Stimulated activated CD4-positive, alpha-beta T cell treated with anti-CD3 and anti-CD28 coated beads, Interleukin-15, amount 100 ng/mL, for 1 hour (primary cell): ENCODE results near the gene SPOCD1.

ENCODE experiments used
- DNase-seq, 2 donors: peaks; one replicate each; pipeline ENCODE4 v3.0.0-alpha.2; 2020; ENCODE audit warnings: low read depth in 1 of 2, low spot score in 1 of 2

Gene SPOCD1

DNA sequence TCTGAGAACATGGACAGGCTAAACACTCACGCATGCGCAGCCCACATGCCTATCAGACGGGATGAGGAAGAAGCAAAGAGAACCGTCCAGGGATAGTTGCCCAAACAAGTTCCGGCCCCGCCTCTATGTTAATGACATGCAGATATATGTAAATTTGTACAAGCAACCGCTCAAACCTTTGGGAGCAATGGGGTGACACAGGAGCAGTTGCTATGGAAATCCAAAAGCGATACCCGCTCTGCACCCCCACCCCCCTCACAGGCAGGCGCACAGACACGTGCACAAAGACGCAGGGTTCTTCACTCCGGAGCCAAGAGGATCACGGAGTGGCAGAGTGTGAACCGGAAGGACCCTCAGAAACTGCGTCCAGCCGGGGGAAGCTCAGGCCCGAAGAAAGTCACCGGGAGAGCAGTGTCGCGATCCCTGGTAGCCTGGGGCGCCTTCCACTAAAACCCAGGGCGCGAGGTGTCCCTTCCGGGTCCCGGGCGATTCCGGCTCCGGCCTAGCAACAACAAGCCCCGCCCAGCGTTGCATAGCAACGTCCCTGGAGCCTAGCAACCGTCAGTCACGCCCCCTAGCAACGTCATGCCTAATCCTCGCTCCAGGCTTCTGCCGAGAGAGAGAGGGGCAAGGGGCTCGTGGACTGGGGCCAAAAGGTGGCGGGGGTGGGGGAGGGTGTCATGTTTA, 27.5 kb downstream of the SPOCD1 start:
- peak; percentile 76 to 78 for DNase-seq

DNA sequence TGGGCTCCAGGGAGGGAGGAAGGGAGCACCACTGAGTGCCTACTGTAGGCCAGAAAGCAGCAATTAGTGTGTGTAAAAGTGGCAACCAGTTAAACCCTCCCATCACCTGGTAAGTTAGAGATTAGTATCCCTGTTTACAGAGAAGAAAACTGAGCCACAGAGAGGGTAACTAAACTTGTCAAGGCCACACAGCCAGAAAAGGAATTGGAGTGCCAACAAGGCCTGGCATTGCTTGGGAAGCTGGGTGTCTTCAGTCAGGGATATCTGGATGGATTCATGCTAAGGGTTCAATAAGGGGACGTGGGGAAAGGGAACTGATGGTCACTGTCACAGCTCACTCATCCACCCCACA, 28.1 kb downstream of the SPOCD1 start:
- no peak for DNase-seq

- DNase-seq, result no peak
Measured at GRCh38 chr1:31787261-31787660, 28.6 kb downstream of the SPOCD1 start.

GRCh38 chr1:31786366-31787060, 29.3 kb downstream of the SPOCD1 start:
- DNase-seq, result no peak

GRCh38 chr1:31785947-31786290, 29.9 kb downstream of the SPOCD1 start:
- DNase-seq, result no peak

DNA sequence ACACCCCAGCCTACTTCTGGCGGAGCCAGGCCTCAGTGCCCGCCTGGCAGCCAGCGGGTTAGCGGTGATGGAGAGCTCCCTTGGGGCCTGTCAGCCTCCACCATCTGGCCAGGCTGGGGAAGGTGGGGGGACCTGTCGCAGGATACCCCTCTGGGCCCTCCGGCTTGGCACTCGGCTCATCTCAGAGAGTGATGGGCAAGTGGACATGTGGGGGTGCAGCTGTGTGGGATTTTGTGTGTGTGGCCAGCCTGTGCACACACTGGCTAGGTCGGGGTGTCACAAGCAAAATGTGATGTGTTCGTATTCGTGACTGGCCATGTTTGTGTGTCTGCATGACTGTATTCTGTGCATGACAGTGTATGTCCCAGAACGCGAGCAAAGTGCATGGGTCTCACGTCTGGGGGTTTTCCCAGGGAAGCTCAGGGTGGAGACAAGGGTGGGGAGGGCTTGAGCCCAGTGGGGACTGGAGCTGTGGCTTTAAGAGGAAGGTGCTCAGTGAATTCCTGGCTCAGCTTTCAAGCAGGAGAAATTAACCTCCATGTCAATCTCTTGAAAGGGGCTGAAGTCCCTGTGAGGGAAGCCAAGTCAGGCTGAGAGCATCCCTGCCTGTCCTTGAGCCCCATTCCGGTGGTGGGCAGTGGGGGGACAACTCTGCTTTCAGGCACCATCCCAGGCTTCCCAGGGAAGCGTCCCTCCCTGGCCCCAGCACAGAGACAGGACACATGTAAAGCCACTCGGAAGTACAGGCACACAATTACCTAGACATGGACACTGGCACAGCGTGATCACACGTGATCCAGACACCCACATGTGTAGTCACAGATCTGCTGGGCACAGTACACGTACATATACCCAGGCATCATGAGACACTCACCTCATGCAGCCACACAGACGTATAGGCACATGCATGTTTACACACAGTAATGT, 30.5 kb downstream of the SPOCD1 start:
- DNase-seq, result no peak

DNA sequence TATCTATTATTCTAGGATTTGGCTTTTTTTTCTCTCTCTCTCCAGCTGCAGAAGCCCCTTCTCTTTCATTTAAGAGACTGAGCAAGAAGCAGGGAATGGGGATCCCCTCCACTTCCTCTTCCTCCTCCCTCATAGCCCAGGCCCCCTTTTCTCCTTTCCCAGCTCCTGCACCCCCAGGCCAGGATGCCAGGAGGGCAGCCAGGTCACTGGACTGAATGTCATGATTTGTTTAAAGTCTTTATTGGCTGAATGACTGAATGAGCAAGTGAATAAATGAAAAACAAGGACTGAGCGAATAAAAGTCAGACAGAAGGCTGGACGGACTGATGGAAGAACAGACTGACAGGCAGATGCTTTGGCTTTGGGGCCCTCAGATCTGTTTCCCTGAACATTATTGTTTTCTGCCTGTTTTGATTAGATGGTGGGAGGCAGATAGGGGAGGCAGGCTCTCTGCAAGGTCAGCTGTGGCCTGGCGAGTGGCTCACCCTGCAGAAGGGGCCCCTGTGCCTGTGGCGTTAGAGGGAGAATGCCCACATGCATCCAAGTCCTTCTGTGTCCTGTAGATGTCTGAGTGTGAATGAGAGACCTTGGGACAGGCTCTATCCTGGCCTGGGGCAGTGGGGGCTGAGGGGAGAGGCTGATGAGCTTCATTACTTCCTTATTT, 31.3 kb downstream of the SPOCD1 start:
- no peak for DNase-seq

DNA sequence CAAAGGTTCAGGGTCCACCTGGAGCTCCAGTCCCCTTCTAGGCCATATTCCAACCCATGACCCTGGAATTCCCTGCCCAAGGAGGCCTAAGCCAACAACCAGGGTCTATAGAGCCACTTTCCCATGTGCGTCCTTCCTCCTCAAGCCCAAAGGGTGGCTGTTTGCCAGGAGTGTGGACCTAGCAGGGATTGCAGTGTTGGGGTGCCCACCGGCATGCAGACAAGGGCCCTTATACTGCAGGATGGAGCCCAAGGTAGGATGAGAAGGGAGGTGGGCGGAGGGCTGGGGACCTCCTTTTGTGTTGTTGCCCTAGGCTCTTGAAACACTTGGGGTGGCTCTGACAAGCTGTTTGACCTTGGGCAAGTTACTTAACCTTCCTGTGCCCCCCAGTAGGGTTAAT, 32.0 kb downstream of the SPOCD1 start:
- DNase-seq, result no peak

GRCh38 chr1:31782421-31783410, 33.1 kb downstream of the SPOCD1 start:
- no peak for DNase-seq

DNA sequence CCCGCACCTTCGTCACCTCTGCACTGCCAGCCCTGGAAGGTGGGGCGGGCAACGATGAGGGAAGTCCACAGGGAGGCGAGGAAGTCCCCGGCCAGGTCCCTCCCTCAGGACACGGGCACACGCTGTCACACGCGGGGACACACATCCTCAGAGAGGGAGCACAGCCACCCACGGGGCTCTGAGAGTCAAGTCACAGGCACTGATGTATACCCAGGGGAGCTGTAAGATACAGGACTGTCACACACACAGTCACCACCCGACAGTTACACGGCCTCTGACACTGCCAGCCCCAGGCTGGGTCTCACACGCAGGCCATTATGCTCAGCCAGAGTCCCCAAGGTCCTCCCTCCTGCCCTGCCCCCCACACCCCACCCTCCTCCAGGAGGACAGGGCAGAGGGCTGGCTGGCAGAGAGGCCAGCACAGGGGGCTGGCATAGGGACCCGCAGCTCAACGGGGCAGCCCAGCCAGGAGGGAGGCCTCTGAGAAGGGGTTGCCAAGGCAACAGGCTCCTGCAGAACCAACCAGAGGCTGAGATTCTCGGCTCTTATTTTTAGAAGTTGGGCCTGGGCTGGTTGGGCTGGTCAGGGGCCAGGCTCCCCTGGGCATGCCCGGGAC, 34.0 kb downstream of the SPOCD1 start:
- no peak for DNase-seq

GRCh38 chr1:31781138-31781755, 34.6 kb downstream of the SPOCD1 start:
- no peak for DNase-seq

GRCh38 chr1:31780632-31781031, 35.2 kb downstream of the SPOCD1 start:
- DNase-seq, result no peak

DNA sequence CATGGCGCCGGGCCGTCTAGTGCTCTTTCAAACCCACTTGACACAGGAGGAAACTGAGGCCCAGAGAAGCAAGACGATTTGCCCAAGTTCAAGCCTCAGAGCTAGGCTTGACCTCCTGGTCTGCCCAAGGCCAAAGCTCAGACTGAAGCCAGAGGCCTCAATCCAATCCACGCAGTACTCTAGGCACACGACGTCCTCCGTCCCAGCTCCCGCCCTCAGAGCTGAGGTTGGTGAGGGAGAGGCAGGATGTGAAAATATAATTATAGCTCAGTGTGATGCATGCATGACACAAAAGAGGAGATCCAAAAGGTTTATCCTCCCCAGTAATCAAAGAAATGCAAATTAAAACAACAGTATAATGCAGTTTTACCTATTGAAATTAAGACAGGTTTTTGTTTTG, 36.1 kb downstream of the SPOCD1 start:
- DNase-seq, result no peak

GRCh38 chr1:31778763-31779488, 36.9 kb downstream of the SPOCD1 start:
- no peak for DNase-seq

DNA sequence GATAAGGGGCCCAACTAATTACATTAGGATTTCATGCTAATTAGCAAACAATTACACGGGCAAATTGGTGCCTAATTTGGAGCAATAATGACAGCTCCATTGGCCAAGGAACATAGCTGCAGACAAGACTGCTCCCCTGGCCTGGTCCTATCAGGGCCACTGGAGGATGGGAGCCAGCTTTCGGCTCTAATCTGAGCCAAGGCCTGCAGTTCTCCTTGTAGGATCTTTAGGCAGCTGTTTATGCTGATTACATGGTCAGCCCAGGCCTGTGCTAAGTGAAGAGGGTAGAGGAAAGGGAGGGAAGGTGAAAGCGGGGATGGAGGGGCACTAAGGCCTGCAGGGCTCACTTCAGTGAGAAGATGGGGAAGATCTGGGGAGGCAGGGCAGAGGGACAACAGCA, 39.3 kb downstream of the SPOCD1 start:
- DNase-seq, result no peak

DNA sequence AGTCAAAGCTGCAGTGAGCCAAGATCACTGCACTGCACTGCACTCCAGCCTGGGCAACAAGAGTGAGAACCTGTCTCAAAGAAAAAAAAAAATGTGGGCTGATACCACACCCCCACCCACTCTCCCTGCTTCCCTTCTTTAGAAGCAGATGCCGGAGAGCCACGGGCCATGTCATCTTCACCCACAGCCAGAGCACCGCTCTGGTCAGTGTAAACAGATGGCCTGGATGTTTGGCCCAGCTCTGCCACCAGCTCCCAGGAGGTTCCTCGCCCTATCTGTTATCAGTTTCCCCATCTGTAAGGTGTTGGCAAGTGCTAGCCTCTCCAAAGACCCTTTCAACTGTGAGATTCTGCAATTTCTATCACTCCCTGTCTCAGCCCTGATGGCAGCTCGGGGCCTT, 39.8 kb downstream of the SPOCD1 start:
- no peak for DNase-seq

GRCh38 chr1:31775210-31775999, 40.4 kb downstream of the SPOCD1 start:
- DNase-seq, result no peak

DNA sequence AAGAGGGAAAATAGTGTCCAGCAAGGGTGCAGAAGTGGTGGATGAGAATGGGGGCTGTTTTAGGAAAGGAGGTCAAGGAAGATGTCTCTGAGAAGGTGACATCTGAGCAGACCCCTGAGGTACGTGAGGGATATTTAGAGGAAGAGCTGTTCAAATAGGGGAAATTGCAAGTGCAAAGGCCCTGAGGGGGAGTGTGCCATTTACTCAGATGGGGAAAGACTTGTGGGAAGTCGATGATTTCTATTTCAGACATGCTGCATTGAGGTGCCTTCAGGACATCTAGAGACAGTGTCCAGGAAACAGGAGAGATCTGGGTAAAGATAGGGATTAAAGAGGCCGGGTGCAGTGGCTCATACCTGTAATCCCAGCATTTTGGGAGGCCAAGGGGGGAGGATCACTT, 41.3 kb downstream of the SPOCD1 start:
- no peak for DNase-seq
